Measurements from ENCODE around the gene WDR45B.

WDR45B gene

DNA sequence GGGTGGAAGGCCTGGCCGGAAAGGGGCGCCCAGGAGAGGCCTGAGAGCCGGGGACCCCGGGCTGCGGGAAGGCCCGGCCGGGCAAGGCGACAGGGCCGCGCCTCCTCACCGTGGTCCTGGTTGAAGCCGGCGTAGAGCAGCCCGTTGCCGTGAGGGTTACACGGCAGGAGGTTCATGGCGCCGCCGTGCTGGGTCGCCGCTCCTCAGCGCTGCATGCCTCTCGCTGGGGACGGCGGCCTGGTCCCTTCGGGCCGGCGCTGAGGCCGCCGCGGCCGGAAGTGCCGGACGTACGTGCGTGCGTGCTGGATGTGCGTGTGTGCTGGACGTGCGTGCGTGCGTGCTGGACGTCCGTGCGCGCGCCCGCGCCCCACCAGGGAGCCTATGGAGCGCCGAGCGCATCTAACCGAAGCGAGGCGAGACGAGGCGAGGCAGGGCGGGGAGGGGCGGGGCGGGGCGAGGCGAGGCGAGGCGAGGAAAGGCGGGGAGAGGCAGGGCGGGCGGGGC is at the start of gene WDR45B:
TSS of gene WDR45B (minus strand) at position 280 of the 504 bp plus-strand sequence. CDS start at position 176, 104 bp downstream.
- H3K4me3 ChIP-seq (ENCODE audit: insufficient read depth, low read length, poor library complexity, severe bottlenecking) = peak within 1 kb of the TSS; percentile 80
- TF ChIP-seq EZH2phosphoT487 (conservative IDR thresholded peaks at IDR 0.05; ENCODE audit: low read length) (no peak), CTCF (IDR thresholded peaks at IDR 0.05; ENCODE audit: insufficient read depth, low read length, poor library complexity, severe bottlenecking) (no peak)

GRCh38 chr17:82697808-82698064 is 49.5 kb upstream of the WDR45B start:
- H3K27me3 ChIP-seq (ENCODE audit: low read length) = no peaks in the 10 kb centered on the region
- no peaks in the 10 kb centered on the region for H4K20me1 ChIP-seq (ENCODE audit: low read depth, low read length)
- no peaks in the 10 kb centered on the region for H3F3A ChIP-seq (ENCODE audit: insufficient read depth)
- no peaks in the 10 kb centered on the region for H3K79me2 ChIP-seq (ENCODE audit: insufficient read depth, low read length)
- H3K4me2 ChIP-seq (ENCODE audit: low read depth, low read length, poor library complexity, severe bottlenecking) = peak overlapping the region; percentile 20
- H3K4me3 ChIP-seq (ENCODE audit: insufficient read depth, low read length, poor library complexity, severe bottlenecking) = no peak overlapping the region
- no peak overlapping the region for H2AFZ ChIP-seq (ENCODE audit: low read depth, low read length, severe bottlenecking)
- no peaks in the 10 kb centered on the region for H3K36me3 ChIP-seq (ENCODE audit: low read length)
- H3K9me3 ChIP-seq (ENCODE audit: insufficient read depth, low read length) = peaks cover 11% of the 10 kb centered on the region
- H3K9me2 ChIP-seq (replicated peaks; ENCODE audit: insufficient read depth, low read length) = no peaks in the 10 kb centered on the region
- no peak overlapping the region for H3K9ac ChIP-seq (ENCODE audit: low read length)
- TF ChIP-seq CTCF (IDR thresholded peaks at IDR 0.05; ENCODE audit: insufficient read depth, low read length, poor library complexity, severe bottlenecking) = no peak
- TF ChIP-seq EZH2phosphoT487 (conservative IDR thresholded peaks at IDR 0.05; ENCODE audit: low read length) = no peak
- no peak overlapping the region for H3K27ac ChIP-seq (ENCODE audit: low read depth, low read length)

More for the DNA sequence above, at the start of gene WDR45B:
- peak within 1 kb of the TSS; percentile 97 for H3K9ac ChIP-seq (ENCODE audit: low read length)
- H3K27ac ChIP-seq (ENCODE audit: low read depth, low read length) = peak within 1 kb of the TSS; percentile 89
- H3F3A ChIP-seq (ENCODE audit: insufficient read depth) = peaks cover 4% of the 10 kb centered on the region; the same call in 1 of the 2 replicates
- H3K79me2 ChIP-seq (ENCODE audit: insufficient read depth, low read length) = peaks cover 49% of the 10 kb centered on the region
- no peaks in the 10 kb centered on the region for H3K36me3 ChIP-seq (ENCODE audit: low read length)
- no peaks in the 10 kb centered on the region for H3K9me3 ChIP-seq (ENCODE audit: insufficient read depth, low read length)
- H2AFZ ChIP-seq (ENCODE audit: low read depth, low read length, severe bottlenecking) = peak within 1 kb of the TSS; percentile 75
- peaks cover 4% of the 10 kb centered on the region; the same call in 1 of the 2 replicates for H4K20me1 ChIP-seq (ENCODE audit: low read depth, low read length)
- H3K4me2 ChIP-seq (ENCODE audit: low read depth, low read length, poor library complexity, severe bottlenecking) = peak within 1 kb of the TSS; percentile 98
- H3K27me3 ChIP-seq (ENCODE audit: low read length) = no peaks in the 10 kb centered on the region
- no peaks in the 10 kb centered on the region for H3K9me2 ChIP-seq (replicated peaks; ENCODE audit: insufficient read depth, low read length)

DNA sequence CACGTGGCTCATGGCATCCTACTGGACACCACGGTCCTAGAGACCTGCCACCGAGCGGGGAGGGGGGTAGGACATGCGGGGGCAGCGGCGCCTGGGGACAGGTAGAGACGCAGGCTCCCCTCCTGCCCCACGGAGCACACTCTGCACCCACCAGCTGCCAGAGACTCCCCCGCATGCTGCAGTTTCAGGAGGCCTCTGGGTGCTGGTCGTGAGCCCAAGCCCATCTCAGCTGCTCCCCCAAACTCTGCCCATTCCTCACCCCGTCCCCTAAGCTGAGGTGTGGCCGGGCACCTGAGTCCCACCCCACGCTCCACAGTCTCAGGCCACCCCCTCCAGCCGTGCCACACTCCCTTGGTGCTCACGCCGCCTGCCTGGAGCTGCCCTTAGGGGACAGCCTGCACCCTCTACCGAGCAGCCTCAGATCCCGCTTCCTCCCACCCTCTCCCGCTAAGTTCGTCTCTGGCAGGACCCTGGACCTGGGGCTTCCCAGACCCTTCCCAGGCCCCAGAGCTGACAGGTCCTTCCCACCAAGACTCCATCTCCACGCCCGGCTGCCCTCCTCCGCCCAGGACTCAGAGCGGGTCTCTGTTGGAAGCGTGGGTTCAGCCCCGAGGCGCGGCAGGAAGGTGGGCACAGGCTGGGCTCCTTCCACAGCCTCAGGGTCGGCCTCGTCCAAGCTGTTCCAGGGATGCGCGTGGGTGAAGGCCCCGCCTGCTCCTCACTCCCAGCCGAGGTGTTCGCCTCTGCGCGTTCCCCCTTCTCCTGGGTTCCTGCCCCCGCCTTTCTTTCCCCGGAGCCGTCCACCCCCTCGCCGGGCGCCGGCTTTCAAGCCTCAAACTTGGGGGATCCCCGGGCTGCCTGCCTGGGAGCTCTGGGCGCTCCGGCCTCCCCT is 48.9 kb upstream of the WDR45B start:
- Histone ChIP-seq H3K4me2 (ENCODE audit: low read depth, low read length, poor library complexity, severe bottlenecking) (no peak overlapping the region), H3K9me3 (ENCODE audit: insufficient read depth, low read length) (peaks cover 11% of the 10 kb centered on the region), H3K79me2 (ENCODE audit: insufficient read depth, low read length) (no peaks in the 10 kb centered on the region), H3K36me3 (ENCODE audit: low read length) (no peaks in the 10 kb centered on the region), H3K9ac (ENCODE audit: low read length) (no peak overlapping the region), H3K4me3 (ENCODE audit: insufficient read depth, low read length, poor library complexity, severe bottlenecking) (no peak overlapping the region), H3K27me3 (ENCODE audit: low read length) (no peaks in the 10 kb centered on the region), H2AFZ (ENCODE audit: low read depth, low read length, severe bottlenecking) (no peak overlapping the region), H3K9me2 (replicated peaks; ENCODE audit: insufficient read depth, low read length) (no peaks in the 10 kb centered on the region), H3K27ac (ENCODE audit: low read depth, low read length) (no peak overlapping the region), H3F3A (ENCODE audit: insufficient read depth) (no peaks in the 10 kb centered on the region), H4K20me1 (ENCODE audit: low read depth, low read length) (no peaks in the 10 kb centered on the region)
- TF ChIP-seq CTCF (IDR thresholded peaks at IDR 0.05; ENCODE audit: insufficient read depth, low read length, poor library complexity, severe bottlenecking) (no peak), EZH2phosphoT487 (conservative IDR thresholded peaks at IDR 0.05; ENCODE audit: low read length) (no peak)

All from SU-DHL-6 (cell line).